ENCODE data around the gene TMEM258. TPM values are rescaled to one million over a fixed set of nuclear protein-coding genes. Genes with fewer than 3 reads are reported as not detected.

TMEM258 gene
- total and polyA plus RNA-seq, 2 of the 4 experiments (the other 2 are of a cell fraction): 107 to 280 TPM

GRCh38 chr11:61778357-61778886 lies 14.0 kb downstream of the TMEM258 start:
- H4K91ac ChIP-seq (ENCODE audit: insufficient read depth, low read depth, low read length): no peak overlapping the region
- H3K4me1 ChIP-seq (ENCODE audit: control insufficient read depth, insufficient read depth, low read length): no peaks in the 10 kb centered on the region
- H2AFZ ChIP-seq (replicated peaks; ENCODE audit: low read length, poor library complexity): no peak overlapping the region
- WGBS, 2 experiments (ENCODE audit: extremely low coverage in 2 of 2, insufficient read length in 1 of 2): 91% methylated on average over 7 of the region's 11 CpGs; no CpG with 5 or more reads in 1 of the 2 experiments
- H2AK9ac ChIP-seq (replicated peaks; ENCODE audit: low read depth, low read length, poor library complexity): no peak overlapping the region
- no peak overlapping the region for H3K4ac ChIP-seq (ENCODE audit: low read depth, low read length)
- POLR2A ChIA-PET (ENCODE audit: unreplicated experiment): no interaction called here
- H3K9me3 ChIP-seq (ENCODE audit: control insufficient read depth, insufficient read depth, low read length): no peaks in the 10 kb centered on the region
- TF ChIP-seq SMC3 (IDR thresholded peaks at IDR 0.05; ENCODE audit: low read depth, low read length): no peak
- TF ChIP-seq MAZ (IDR thresholded peaks at IDR 0.05; ENCODE audit: borderline replicate concordance, low read depth, low read length): no peak
- TF ChIP-seq ELK1 (IDR thresholded peaks at IDR 0.05; ENCODE audit: borderline replicate concordance, low read depth, low read length): no peak
- TF ChIP-seq RFX5 (IDR thresholded peaks at IDR 0.05; ENCODE audit: low read depth, low read length): no peak
- no peak for TF ChIP-seq CEBPB (IDR thresholded peaks at IDR 0.05; ENCODE audit: low read depth, low read length)
- no peak for TF ChIP-seq USF2 (IDR thresholded peaks at IDR 0.05; ENCODE audit: low read depth, low read length)
- TF ChIP-seq NFE2L2 (IDR thresholded peaks at IDR 0.05; ENCODE audit: low read depth, low read length): no peak
- no peak for TF ChIP-seq MXI1 (IDR thresholded peaks at IDR 0.05; ENCODE audit: borderline replicate concordance, low read depth, low read length)
- no peak for TF ChIP-seq POLR2A (IDR thresholded peaks at IDR 0.05; ENCODE audit: low read depth, low read length)
- no peak for TF ChIP-seq BHLHE40 (IDR thresholded peaks at IDR 0.05; ENCODE audit: low read depth, low read length)
- no peak for TF ChIP-seq RAD21 (IDR thresholded peaks at IDR 0.05; ENCODE audit: low read length)
- no peak for TF ChIP-seq CHD1 (IDR thresholded peaks at IDR 0.05; ENCODE audit: low read depth, low read length)
- no peak for TF ChIP-seq FOS (IDR thresholded peaks at IDR 0.05; ENCODE audit: low read depth, low read length)
- no peak for TF ChIP-seq RCOR1 (IDR thresholded peaks at IDR 0.05; ENCODE audit: insufficient replicate concordance, low read length)
- TF ChIP-seq CTCF (conservative IDR thresholded peaks at IDR 0.05; ENCODE audit: low read depth, low read length): no peak
- TF ChIP-seq MAFK (IDR thresholded peaks at IDR 0.05; ENCODE audit: low read depth, low read length): no peak
- no peak overlapping the region for H4K5ac ChIP-seq (ENCODE audit: low read depth, low read length)
- H2AK5ac ChIP-seq (ENCODE audit: low read depth, low read length): no peak overlapping the region
- ATAC-seq (ENCODE audit: low read depth) (no peak), DNase-seq (no peak)
- H2BK20ac ChIP-seq (ENCODE audit: low read depth, low read length): no peak overlapping the region
- no peak overlapping the region for H3K23ac ChIP-seq (ENCODE audit: low read depth, low read length)
- H3K4me2 ChIP-seq (ENCODE audit: low read depth, low read length): no peak overlapping the region
- CTCF ChIA-PET: interaction anchor here (1.2 kb wide), 1 partner anchor 31 kb away, joined by 5 read pairs; no protein-coding TSS in a partner anchor
- H3K27ac ChIP-seq (ENCODE audit: insufficient read depth, low read length): no peak overlapping the region
- H3K36me3 ChIP-seq (ENCODE audit: control insufficient read depth, insufficient read depth, low read length): peaks cover 5% of the 10 kb centered on the region
- H4K20me1 ChIP-seq (ENCODE audit: insufficient read depth, low read length): no peaks in the 10 kb centered on the region
- BruUV-seq (replicated peaks): no TSS peak
- no peak overlapping the region for H3K9ac ChIP-seq (ENCODE audit: low read depth, low read length)
- H4K8ac ChIP-seq (ENCODE audit: low read depth in 2 of 2, low read length in 2 of 2): no peak overlapping the region
- no peak overlapping the region for H3K56ac ChIP-seq (ENCODE audit: extremely low read depth, insufficient read depth, low read length)
- H3K79me1 ChIP-seq (ENCODE audit: low read depth in 1 of 2, low read length in 2 of 2): no peaks in the 10 kb centered on the region
- no peak overlapping the region for H2BK15ac ChIP-seq (ENCODE audit: low read depth, low read length)
- no peak overlapping the region for H3K4me3 ChIP-seq (ENCODE audit: insufficient read depth, low read depth, low read length)
- in situ Hi-C loops (cut with MboI; ENCODE audit: low sequenced_read_pairs) (no loop called here), intact Hi-C loops (cut with micrococcal nuclease) (no loop called here), dilution Hi-C loops (cut with HindIII; ENCODE audit: low sequenced_read_pairs, unreplicated experiment) (no loop called here)
- no peaks in the 10 kb centered on the region for H3K27me3 ChIP-seq (ENCODE audit: control insufficient read depth, insufficient read depth, low read length)
- H3K14ac ChIP-seq (replicated peaks; ENCODE audit: low read depth, low read length): no peak overlapping the region
- no peak overlapping the region for H2BK5ac ChIP-seq (ENCODE audit: low read depth, low read length, poor library complexity, severe bottlenecking)
- H3K9me1 ChIP-seq (ENCODE audit: insufficient read depth, low read length): no peaks in the 10 kb centered on the region
- H2BK120ac ChIP-seq (ENCODE audit: low read depth, low read length): no peak overlapping the region
- no peak overlapping the region for H3K18ac ChIP-seq (ENCODE audit: low read depth, low read length)

All from IMR-90 (cell line).